HPDE6-E6E7 (cell line): ENCODE data around the gene NEFH.
"Not testable (repeated sequence)": the region's sequence is repeated elsewhere in the genome, so short reads cannot be mapped to it uniquely, and the experiment has no call there.

Source experiments
- DNase-seq: peaks from one replicate; pipeline ENCODE4 v3.0.0; 2011; ENCODE audit warnings: missing footprints; ENCODE audit errors: extremely low spot score

The NEFH gene

DNA sequence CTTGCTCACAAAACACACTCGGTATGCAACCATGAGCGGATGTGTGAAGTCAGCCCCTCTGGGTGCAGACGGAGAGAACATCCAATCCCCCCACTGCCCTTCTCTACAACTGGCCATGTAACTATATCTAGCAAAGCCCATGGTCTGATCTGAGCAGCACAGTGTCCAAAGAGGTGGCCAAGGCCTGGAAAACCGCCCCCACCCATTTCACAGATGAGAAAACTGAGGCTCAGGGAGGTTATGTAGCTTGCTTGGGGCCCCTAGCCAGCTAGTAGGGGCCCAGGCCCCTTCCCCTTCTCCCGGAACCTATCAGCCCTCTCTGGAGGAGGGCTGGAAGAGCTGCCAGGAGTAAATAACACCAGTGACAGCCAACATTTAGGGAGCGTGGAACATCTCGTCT is 15.4 kb upstream of the NEFH start:
- no peak for DNase-seq

DNA sequence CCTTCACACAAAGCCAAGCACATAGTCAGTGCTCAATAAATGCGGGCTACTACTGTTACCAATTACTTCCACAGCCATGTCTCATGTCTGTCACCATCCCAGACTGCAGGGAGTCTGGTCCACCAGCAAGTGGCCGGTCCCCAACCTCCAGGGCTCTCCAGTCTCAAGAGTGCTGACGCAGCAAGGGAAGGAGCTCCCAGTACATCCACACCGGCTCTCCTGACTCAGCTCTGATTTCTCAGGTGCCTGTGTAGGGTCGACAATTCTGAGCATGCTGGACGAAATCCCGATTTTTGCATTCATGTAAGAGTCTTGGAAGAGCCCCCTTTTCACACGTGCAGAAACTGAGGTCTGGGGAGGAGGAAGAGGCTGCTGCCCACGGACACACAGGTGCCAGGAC is 10.3 kb upstream of the NEFH start:
- DNase-seq = no peak

DNA sequence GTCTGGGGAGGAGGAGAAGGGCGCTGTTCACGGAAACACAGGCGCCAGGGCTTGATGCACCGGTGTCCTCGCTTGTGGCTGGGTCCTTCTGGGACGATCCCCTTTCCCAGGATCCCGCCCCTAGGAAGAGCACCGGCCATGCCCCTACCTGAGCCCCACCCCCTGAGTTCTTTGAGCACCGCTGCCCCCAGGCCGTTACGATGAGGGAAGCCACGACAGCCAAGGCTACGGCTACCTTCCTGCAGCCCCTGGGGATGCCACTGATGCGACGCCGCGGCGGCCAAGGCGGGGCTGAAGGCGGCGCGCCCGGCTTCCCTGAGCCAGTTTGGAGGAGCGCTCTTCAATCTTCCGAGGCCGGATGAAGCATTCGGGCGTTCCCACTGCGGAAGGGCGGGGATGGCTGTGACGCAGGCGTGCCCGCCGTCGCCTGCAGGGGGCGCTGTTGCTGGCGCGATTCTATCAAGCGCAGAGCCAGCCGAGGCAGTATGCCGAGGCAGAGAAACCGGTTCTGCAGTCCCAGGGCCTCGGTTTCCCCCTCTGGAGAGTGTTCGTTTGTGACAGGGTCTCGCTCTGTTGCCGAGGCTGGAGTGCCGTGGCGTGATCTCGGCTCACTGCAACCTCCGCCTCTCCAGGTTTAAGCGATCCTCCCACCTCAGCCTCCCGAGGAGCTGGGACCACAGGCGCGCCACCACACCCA is 9.7 kb upstream of the NEFH start:
- no peak for DNase-seq

DNA sequence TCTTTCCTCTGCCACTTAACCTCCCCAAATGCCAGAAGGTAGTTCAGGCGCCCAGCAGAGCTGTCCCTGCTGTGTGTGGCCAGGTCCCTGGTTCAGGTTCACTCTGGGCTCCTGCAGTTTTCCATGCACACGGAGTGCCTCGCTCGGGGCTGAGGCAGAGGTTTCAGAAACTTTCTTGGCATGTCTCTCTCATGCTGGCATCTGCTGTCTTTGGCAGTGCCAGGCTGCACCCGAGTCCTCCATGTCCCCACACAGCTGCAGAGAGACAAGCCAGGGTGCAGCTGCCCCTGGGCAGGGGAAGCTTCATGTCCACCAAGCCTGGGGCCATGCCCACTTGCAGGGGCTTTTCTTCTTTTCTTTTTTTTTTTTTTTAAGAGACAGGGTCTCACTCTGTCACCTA is 7.0 kb upstream of the NEFH start:
- no peak for DNase-seq

DNA sequence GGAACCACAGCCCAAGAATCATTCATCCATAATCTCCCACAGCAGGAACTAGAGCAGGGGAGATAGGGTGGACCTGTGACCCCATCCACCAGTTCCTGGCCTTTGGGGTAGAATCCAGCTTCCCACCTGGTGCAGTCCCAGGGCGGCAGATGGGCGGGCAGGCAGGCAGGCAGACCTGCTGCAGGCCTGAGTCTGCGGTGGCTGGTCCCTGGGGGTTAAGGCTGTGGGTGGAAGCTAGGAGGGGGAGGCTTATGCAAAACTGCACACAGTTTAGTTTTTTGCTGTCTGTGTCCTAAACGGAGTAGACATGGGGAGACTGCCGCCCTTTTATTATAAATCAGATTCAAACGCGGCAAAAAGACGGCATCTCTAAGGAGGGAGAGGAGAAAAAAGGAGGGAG is 4.5 kb upstream of the NEFH start:
- no peak for DNase-seq

DNA sequence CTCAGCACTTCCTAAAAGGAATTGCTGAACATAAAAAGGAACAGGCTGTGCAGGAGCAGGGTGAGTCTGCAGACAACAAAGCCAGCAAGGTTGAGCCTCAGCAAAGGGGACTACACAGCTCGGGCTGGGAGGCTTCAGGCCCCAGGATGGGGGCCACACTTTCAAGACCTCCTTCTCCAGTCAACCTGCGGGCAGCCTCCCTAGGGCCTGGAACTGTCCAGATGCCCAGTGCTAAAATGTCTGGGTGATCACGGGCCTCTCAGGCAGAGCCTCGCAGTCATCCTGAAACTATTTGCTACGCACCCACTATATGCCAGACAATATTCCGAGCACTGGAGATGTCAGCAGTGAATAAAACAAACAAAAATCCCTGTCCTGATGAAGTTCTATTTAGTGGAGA is 3.9 kb upstream of the NEFH start:
- DNase-seq = no peak

DNA sequence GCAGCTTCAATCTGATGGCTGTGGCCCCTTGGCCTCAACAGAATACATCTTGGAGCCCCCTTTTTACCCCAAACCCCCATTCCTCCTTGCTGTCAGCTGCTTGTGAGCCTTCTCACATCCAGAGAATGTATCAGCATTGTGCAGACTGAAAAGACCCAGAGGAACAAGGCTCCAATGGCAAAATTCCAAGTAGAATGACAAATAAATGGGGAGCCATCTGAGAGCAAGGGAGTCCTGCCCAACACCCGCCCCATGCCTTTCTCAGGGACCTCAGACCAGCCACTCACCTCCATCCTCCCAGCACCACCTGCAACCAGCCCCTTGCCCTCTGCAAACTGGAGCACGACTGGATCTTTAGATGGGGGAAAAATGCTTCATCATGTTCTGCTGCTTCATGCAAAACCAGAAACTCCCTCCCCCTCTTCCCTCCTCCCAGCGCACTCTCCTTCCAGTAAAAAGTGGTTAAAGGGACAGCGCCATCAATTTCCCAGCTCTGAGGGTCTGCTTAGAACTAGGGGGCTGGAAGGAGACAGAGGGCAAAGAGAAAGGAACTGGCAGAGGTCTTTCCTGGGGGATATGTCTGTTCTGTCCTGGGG is 2.2 kb upstream of the NEFH start:
- DNase-seq = no peak

DNA sequence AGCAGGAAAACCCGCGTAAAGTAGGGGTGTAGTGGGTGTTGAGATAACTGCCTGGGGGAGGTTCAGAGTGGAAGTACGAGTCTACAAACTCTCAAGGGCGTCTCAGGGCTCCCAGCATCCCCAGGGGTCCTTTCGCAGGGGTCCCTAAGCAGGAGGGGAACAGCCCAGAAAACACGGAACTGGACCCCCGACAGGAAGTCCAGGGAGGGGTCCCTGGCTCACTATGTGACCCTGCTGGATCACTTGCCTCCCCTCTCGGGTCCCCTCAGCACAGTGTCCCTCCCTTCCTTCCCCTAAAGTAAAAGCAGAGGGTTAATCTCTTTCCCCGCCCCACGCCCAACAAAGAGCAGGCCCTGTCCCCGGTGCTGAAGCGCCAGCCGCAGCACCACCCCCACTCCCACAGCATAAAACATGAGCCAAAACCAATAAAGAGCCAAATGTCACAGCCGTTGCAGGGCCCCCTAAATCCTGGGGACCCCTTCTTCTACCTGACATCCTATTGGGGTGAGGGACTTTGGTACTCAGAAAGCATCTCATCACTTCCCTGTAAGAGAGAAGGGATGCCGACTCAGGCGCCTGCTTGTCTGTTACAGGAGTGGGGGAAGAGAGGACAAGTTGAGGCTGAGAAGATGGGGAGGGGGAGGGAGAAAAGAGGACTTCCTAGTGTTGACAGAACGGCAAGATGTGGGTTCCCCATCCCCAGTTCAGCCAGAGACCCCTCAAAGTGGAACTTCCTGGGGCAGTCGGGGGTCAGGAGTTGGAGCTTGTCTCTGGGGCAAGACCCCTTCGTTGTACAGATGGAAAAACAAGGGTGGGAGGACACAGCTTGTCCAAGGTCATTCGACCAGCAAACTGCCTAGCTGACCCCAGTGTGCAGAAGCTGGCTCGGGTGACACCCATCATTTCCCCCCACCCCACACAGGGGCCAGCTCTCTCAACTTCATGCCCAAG is 1.4 kb upstream of the NEFH start:
- DNase-seq = no peak

DNA sequence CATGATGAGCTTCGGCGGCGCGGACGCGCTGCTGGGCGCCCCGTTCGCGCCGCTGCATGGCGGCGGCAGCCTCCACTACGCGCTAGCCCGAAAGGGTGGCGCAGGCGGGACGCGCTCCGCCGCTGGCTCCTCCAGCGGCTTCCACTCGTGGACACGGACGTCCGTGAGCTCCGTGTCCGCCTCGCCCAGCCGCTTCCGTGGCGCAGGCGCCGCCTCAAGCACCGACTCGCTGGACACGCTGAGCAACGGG is 169 bp downstream of the NEFH start:
- DNase-seq = no peak

DNA sequence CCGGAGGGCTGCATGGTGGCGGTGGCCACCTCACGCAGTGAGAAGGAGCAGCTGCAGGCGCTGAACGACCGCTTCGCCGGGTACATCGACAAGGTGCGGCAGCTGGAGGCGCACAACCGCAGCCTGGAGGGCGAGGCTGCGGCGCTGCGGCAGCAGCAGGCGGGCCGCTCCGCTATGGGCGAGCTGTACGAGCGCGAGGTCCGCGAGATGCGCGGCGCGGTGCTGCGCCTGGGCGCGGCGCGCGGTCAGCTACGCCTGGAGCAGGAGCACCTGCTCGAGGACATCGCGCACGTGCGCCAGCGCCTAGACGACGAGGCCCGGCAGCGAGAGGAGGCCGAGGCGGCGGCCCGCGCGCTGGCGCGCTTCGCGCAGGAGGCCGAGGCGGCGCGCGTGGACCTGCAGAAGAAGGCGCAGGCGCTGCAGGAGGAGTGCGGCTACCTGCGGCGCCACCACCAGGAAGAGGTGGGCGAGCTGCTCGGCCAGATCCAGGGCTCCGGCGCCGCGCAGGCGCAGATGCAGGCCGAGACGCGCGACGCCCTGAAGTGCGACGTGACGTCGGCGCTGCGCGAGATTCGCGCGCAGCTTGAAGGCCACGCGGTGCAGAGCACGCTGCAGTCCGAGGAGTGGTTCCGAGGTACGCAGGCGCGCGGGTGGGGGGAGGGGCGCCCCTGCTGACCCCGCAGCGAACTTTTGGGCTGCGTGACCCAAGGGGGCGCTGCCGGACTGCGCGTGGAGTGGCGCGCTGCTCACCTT is 670 bp downstream of the NEFH start:
- DNase-seq = peak; percentile 83

DNA sequence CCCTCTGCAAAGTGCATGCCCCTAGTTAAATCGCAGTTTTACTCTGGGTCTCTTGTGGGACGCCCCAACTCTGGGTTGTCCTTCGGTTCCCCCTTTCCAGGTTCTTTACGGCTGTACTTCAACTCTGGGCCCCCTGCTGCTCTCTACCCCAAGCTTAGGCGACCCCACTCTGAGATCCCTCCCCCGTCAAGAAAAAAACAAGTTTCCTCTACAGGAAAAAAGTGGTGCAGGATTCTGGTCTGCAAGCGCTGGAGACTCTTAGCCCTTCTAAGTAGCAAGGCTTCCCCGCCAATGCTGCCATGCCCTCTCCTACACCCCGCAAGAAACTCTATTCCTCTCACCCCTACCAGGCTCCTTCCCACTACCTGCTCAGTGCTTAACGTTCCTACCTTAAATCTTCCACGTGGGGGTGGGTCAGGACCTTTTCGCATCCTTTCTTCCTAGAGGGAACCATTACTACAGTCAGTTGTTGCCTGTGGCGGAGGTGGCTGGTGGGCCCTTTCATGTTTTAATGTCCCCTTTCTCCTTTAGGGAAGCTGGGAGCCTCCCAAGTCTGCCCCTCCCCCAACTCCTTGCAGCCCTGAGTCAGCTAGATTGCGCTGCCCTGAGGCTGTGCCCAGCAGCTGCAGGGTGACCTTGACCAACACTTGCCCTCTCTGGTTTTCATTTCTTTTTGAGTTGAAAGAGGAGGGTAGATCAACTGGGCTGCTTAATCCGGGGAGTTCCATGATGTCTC is 1.4 kb downstream of the NEFH start:
- no peak for DNase-seq

DNA sequence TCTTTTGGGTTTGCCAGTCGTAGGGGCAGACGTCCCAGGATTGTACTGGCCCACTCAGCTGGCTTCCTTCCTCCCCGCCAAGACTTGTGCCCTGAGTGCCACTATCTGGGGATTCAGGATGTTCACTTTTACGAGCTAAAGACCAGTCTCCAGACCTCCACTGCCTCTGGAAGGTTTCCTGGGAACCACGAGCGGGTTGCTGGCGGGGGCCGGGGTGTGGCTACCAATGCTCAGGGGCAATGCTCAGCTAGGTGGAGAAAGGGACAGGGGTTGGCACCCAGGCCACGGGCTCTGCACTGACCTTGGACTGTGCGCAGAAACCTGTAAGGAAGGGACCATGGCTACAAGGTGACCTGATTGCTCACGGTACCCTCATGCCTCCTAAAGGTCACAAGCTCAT is 2.2 kb downstream of the NEFH start:
- no peak for DNase-seq

DNA sequence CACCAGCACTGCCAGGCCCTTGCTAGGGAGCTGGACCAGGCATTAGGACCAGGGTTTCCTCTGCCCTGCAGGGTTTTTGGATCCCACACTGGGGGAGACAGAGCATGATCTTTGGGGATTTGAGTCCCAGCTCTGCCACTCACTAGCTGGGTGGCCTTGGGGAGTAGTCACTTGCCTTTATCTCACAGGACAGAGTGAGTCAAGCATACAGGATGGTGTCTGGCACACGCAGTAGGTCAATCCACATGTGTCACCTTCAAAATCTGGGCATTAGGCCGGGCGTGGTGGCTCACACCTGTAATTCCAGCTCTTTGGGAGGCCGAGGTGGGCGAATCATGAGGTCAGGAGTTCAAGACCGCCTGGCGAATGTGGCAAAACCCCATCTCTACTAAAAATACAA is 2.7 kb downstream of the NEFH start:
- no peak for DNase-seq

DNA sequence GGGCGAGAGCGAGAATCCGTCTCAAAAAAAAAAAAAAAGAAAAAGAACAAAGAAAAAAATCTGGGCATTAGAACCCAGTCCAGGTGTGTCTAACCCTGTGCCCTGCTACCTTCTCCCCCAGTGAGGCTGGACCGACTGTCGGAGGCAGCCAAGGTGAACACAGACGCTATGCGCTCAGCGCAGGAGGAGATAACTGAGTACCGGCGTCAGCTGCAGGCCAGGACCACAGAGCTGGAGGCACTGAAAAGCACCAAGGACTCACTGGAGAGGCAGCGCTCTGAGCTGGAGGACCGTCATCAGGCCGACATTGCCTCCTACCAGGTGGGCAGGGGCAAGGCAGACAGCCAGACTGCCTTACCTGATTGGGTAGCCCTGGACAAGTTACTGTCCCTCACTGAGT is 3.2 kb downstream of the NEFH start:
- DNase-seq = no peak

DNA sequence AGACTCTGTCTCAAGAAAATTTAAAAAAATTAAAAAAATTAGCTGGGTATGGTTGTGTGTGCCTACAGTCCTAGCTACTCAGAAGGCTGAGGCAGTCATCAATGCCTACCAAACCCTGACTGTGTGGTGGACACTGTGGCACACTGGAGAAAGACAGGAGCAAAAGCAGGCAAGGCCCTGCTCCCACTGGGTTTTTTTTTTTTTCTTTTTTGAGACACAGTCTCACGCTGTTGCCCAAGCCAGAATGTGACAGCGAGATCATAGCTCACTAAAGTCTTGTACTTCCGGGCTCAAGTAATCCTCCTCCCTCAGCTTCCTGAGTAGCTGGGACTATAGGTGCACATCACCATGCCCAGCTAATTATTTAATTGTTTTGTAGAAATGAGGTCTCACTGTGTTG is 4.6 kb downstream of the NEFH start:
- DNase-seq = no peak

DNA sequence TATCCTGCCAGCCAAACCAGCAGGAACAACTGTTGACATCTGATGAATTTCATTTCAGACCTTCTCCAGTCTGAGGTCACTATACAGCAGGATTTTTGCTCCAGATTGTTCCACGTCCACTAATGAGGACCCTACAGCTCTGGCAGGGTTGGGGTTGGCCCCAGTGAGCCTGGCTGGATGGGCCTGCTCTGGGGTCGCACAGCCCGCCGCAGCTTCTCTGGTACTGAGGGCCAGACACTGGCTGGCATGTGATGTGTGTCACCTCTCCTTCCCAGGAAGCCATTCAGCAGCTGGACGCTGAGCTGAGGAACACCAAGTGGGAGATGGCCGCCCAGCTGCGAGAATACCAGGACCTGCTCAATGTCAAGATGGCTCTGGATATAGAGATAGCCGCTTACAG is 5.4 kb downstream of the NEFH start:
- DNase-seq = no peak

DNA sequence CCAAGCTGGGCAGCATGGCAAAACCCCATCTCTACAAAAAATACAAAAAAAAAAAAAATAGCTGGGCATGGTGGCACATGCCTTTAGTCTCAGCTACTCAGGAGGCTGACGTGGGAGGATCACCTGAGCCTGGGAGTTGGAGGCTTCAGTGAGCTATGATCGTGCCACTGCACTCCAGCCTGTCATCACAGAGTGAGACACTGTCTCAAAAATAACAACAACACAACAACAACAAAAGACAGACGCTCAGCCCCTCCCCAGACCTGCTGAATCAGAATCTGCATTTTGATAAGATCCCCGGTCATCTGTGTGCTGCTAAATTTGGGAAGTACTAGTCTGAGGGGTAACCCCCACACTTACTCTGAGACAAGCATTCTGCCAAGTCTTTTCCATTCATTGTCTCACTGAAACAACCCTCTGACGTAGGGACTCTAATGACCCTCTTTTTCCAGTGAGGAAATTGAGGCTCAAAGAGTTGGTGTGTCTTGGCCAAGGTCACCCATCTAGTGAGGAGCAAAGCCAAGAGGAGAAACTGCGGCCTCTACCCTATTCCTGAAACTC is 7.5 kb downstream of the NEFH start:
- no peak for DNase-seq

DNA sequence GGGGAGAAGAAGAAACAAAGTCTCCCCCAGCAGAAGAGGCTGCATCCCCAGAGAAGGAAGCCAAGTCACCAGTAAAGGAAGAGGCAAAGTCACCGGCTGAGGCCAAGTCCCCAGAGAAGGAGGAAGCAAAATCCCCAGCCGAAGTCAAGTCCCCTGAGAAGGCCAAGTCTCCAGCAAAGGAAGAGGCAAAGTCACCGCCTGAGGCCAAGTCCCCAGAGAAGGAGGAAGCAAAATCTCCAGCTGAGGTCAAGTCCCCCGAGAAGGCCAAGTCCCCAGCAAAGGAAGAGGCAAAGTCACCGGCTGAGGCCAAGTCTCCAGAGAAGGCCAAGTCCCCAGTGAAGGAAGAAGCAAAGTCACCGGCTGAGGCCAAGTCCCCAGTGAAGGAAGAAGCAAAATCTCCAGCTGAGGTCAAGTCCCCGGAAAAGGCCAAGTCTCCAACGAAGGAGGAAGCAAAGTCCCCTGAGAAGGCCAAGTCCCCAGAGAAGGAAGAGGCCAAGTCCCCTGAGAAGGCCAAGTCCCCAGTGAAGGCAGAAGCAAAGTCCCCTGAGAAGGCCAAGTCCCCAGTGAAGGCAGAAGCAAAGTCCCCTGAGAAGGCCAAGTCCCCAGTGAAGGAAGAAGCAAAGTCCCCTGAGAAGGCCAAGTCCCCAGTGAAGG is 9.2 kb downstream of the NEFH start:
- not testable (repeated sequence) for DNase-seq

DNA sequence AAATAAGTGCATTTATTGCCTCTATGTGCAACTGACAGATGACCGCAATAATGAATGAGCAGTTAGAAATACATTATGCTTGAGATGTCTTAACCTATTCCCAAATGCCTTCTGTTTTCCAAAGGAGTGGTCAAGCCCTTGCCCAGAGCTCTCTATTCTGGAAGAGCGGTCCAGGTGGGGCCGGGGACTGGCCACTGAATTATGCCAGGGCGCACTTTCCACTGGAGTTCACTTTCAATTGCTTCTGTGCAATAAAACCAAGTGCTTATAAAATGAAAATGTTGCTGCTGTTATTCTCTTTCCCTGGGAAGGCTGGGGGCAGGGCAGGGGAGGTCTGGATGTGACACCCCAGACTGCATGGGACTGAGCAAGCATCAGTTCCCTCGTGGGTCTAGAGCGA is 11.0 kb downstream of the NEFH start:
- no peak for DNase-seq

DNA sequence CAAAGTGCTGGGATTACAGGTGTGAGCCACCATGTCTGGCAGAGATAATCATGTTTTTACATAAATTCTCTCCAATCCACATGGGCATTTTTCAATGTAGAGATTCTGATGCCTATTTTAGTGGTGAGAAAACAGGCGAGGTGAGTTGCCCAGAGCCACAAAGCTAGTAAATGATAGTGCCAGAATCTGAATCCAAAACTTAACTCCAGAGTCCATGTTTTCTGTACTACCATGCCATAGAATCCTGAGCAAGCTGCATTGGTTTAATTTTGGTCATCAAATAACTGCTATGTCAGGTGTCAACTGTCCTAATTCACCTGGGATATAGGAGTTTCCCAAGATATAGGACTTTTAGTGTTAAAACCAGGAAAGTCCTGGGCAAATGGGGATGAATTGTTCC is 13.6 kb downstream of the NEFH start:
- DNase-seq = no peak

DNA sequence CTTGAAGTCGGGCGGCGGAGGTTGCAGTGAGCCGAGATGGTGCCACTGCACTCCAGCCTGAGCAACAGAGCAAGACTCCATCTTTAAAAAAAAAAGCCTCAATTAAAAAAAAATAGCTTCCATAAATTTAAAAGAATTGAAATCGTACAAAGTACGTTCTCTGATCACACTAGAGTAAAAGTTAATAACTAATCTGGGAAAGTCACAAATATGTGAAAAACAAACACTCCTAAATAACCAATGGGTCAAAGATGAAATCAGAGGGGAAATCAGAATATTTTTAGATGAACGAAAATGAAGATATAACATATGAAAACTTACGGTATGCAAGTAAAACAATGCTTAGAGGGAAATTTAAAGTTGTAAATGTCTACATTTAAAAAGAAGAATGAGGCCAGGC is 19.8 kb downstream of the NEFH start:
- DNase-seq = no peak
